HFFc6 (cell line): Measurements from ENCODE around the gene TMEM120B. TPM values are rescaled to one million over a fixed set of nuclear protein-coding genes. Genes with fewer than 3 reads are reported as not detected.
A peak's percentile ranks its signal among the peaks of the same experiment; 100 is the strongest.
"Not testable (repeated sequence)": the region's sequence is repeated elsewhere in the genome, so short reads cannot be mapped to it uniquely, and the experiment has no call there.

ENCODE experiments used
- DNase-seq: peaks from one replicate; pipeline ENCODE4 v3.0.0-alpha.2; 2018
- H3K27ac Mint-ChIP-seq: 2 replicates; pipeline ENCODE4 v1.8.0; 2020; ENCODE audit warnings: mild to moderate bottlenecking, mixed read lengths
- H3K27me3 Mint-ChIP-seq: 2 replicates; pipeline ENCODE4 v1.8.0; 2021; ENCODE audit warnings: mild to moderate bottlenecking, moderate library complexity, mixed read lengths; ENCODE audit not compliant: insufficient read depth
- H3K36me3 Mint-ChIP-seq: 2 replicates; pipeline ENCODE4 v1.8.0; 2021; ENCODE audit warnings: low read depth, mixed read lengths
- H3K4me1 Mint-ChIP-seq: 2 replicates; pipeline ENCODE4 v1.8.0; 2020; ENCODE audit warnings: low read depth, mixed read lengths
- H3K4me3 Mint-ChIP-seq: 2 replicates; pipeline ENCODE4 v1.8.0; 2020; ENCODE audit warnings: mild to moderate bottlenecking, moderate library complexity, mixed read lengths
- H3K9me3 Mint-ChIP-seq: 2 replicates; pipeline ENCODE4 v1.8.0; 2020; ENCODE audit warnings: mild to moderate bottlenecking, mixed read lengths
- CTCF ChIP-seq: fragments of 200-600 bp; sonication (generic); IDR thresholded peaks from 2 replicates; pipeline ENCODE4 v1.5.0; 2021; ENCODE audit warnings: antibody characterized with exemption, mild to moderate bottlenecking
- total RNA-seq, 6 experiments: library from RNA; stranded (reverse); fragmentation: NEBNext Ultra II Directional; extraction: Animal tissue kit (Norgen Biotek cat#: 25700); gene quantifications; 2 replicates in 1 of 6; 3 replicates in 5 of 6; pipeline ENCODE4 v1.2.3, GENCODE V29; 2021

The TMEM120B gene
- total RNA-seq, 6 experiments from 2014 or later, result 9.7 to 13.8 (median 12.6) TPM

GRCh38 chr12:121753844-121754264 is 41.3 kb downstream of the TMEM120B start:
- H3K27ac Mint-ChIP-seq, result no peak overlapping the region
- no peak for TF ChIP-seq CTCF
- DNase-seq, result no peak
- peaks cover 4% of the 10 kb centered on the region; the same call in 1 of the 2 replicates for H3K36me3 Mint-ChIP-seq
- H3K4me1 Mint-ChIP-seq, result peaks cover 19% of the 10 kb centered on the region
- H3K4me3 Mint-ChIP-seq, result no peak overlapping the region
- peaks cover 4% of the 10 kb centered on the region; the same call in 1 of the 2 replicates for H3K27me3 Mint-ChIP-seq
- H3K9me3 Mint-ChIP-seq, result no peaks in the 10 kb centered on the region

DNA sequence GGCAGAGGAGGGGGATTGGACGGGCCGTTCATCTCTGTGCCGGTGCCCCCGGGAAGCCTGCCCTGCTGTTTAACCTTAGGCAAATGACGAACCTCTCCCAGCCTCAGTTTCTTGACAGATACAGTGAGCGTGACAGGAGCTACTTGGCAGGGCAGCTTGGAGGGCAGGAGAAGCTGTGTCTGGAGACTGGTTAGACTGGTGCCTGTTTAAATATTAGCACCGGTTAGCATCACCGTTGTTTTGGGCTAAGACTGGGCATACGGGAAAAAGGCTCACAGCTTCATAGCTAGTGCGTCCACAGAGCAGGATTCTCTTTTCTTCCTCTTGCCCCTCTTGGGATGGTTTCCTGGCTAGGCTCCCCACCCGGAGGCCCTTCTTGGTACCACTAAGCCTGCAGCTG is 42.3 kb downstream of the TMEM120B start:
- no peak for DNase-seq
- TF ChIP-seq CTCF, result no peak
- H3K27me3 Mint-ChIP-seq, result peaks cover 4% of the 10 kb centered on the region; the same call in 1 of the 2 replicates
- H3K27ac Mint-ChIP-seq, result no peak overlapping the region
- H3K9me3 Mint-ChIP-seq, result no peaks in the 10 kb centered on the region
- H3K4me3 Mint-ChIP-seq, result no peak overlapping the region
- H3K36me3 Mint-ChIP-seq, result peaks cover 4% of the 10 kb centered on the region; the same call in 1 of the 2 replicates
- peaks cover 13% of the 10 kb centered on the region for H3K4me1 Mint-ChIP-seq

DNA sequence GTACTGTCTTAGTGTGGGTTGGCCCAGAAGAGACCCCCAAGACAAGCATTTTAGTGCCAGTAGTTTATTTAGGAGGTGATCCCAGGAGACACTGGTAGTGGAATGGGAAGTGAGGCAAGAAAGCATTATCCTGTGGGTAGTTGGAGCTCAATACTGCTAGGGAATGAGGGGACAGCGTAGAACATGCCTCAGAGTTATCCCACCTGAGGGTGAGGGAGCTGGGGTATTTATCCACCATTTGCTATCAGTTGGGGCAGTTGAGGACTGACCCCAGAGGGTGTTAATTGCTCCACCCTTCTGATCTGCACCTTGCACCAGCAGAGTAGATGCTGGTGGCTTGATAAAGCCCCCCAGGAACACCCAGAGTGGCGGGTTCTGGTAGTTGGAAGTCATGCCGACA is 43.0 kb downstream of the TMEM120B start:
- Mint-ChIP-seq H3K27me3 (peaks cover 4% of the 10 kb centered on the region; the same call in 1 of the 2 replicates), H3K27ac (no peak overlapping the region), H3K9me3 (no peaks in the 10 kb centered on the region), H3K4me3 (no peak overlapping the region), H3K4me1 (peaks cover 13% of the 10 kb centered on the region), H3K36me3 (peaks cover 4% of the 10 kb centered on the region; the same call in 1 of the 2 replicates)
- DNase-seq, result no peak
- no peak for TF ChIP-seq CTCF

DNA sequence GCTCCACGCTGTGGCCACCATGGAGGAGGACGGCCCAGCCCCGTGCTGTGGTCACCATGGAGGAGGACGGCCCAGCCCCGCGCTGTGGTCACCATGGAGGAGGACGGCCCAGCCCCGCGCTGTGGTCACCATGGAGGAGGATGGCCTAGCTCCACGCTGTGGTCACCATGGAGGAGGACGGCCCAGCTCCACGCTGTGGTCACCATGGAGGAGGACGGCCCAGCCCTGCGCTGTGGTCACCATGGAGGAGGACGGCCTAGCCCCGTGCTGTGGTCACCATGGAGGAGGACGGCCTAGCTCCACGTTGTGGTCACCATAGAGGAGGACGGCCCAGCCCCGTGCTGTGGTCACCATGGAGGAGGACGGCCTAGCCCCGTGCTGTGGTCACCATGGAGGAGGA is 46.0 kb downstream of the TMEM120B start:
- H3K9me3 Mint-ChIP-seq, DNase-seq, H3K36me3 Mint-ChIP-seq, H3K4me3 Mint-ChIP-seq, H3K27me3 Mint-ChIP-seq, H3K27ac Mint-ChIP-seq: not testable (repeated sequence)
- peaks cover 20% of the 10 kb centered on the region for H3K4me1 Mint-ChIP-seq

GRCh38 chr12:121762269-121762668 is 49.7 kb downstream of the TMEM120B start:
- Mint-ChIP-seq H3K9me3 (no peaks in the 10 kb centered on the region), H3K4me1 (peaks cover 26% of the 10 kb centered on the region), H3K27ac (peak overlapping the region; percentile 55; the same call in 1 of the 2 replicates), H3K36me3 (no peaks in the 10 kb centered on the region; the same call in 1 of the 2 replicates), H3K4me3 (no peak overlapping the region), H3K27me3 (no peaks in the 10 kb centered on the region; the same call in 1 of the 2 replicates)
- no peak for TF ChIP-seq CTCF
- DNase-seq, result no peak

- Mint-ChIP-seq H3K9me3 (no peaks in the 10 kb centered on the region), H3K27ac (no peak overlapping the region), H3K27me3 (peaks cover 4% of the 10 kb centered on the region), H3K4me3 (no peak overlapping the region), H3K36me3 (no peaks in the 10 kb centered on the region; the same call in 1 of the 2 replicates), H3K4me1 (peaks cover 39% of the 10 kb centered on the region)
- TF ChIP-seq CTCF, result no peak
- no peak for DNase-seq
Observed at GRCh38 chr12:121764808-121765207, 52.3 kb downstream of the TMEM120B start.
